ENCODE results near the gene THPO. TPM values are rescaled to one million over a fixed set of nuclear protein-coding genes. Genes with fewer than 3 reads are reported as not detected.
A peak's percentile ranks its signal among the peaks of the same experiment; 100 is the strongest.

Gene THPO
- total RNA-seq, 4 donors from 2014 or later = 0.13 TPM; not detected in 3

- intact Hi-C loops (cut with DNase I) = no loop called here
- WGBS, 2 donors = 88 to 92% methylated on average over 19 to 20 of the region's 20 CpGs
- DNase-seq = no peak
- Histone ChIP-seq H3K4me3 (replicated peaks in 1 of 3) (no peak overlapping the region), H3K4me1 (peaks cover 29 to 44% of the 10 kb centered on the region in 2 donors), H3K27me3 (no peaks in the 10 kb centered on the region), H3K9me3 (no peaks in the 10 kb centered on the region), H3K27ac (peak overlapping the region in 1 of 3 donors; percentile 95), H3K36me3 (peaks cover 74 to 77% of the 10 kb centered on the region in 2 donors)
- TF ChIP-seq, protein P1, sequence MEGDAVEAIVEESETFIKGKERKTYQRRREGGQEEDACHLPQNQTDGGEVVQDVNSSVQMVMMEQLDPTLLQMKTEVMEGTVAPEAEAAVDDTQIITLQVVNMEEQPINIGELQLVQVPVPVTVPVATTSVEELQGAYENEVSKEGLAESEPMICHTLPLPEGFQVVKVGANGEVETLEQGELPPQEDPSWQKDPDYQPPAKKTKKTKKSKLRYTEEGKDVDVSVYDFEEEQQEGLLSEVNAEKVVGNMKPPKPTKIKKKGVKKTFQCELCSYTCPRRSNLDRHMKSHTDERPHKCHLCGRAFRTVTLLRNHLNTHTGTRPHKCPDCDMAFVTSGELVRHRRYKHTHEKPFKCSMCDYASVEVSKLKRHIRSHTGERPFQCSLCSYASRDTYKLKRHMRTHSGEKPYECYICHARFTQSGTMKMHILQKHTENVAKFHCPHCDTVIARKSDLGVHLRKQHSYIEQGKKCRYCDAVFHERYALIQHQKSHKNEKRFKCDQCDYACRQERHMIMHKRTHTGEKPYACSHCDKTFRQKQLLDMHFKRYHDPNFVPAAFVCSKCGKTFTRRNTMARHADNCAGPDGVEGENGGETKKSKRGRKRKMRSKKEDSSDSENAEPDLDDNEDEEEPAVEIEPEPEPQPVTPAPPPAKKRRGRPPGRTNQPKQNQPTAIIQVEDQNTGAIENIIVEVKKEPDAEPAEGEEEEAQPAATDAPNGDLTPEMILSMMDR (IDR thresholded peaks at IDR 0.05) = no peak
- no peak for TF ChIP-seq POLR2A (IDR thresholded peaks at IDR 0.05)
Observed at GRCh38 chr3:184322731-184323487, 55.1 kb downstream of the THPO start.

Small RNAs within 50 kb of the gene (small RNA-seq; reads per million reads assigned to genes)
- 1,532 reads per million, percentile 99 among the genes with 10 or more reads in this experiment for gene SNORD66

Other genes with a start within 250 kb of the THPO start
- gene EIF2B5, start 242.8 kb downstream of the THPO start, total RNA-seq = 10 to 100 TPM; 27.9 to 46.5 (median 42.2) TPM
- gene DVL3, start 222.8 kb downstream of the THPO start, total RNA-seq = 100 to 1,000 TPM in 1 of 4 donors, 10 to 100 TPM in 3; 48.2 to 137 (median 65.3) TPM
- 100 to 1,000 TPM; 180 to 302 (median 212) TPM for gene AP2M1, start 203.4 kb downstream of the THPO start, total RNA-seq
- 10 to 100 TPM; 51.1 to 83.4 (median 72.6) TPM for gene ABCF3, start 192.0 kb downstream of the THPO start, total RNA-seq
- under 1 TPM in 3 of 4 donors, not detected in 1; 0.42 to 0.88 (median 0.45) TPM for gene VWA5B2, start 148.6 kb downstream of the THPO start, total RNA-seq
- gene ALG3, start 129.2 kb downstream of the THPO start, total RNA-seq = 10 to 100 TPM; 49.2 to 87.3 (median 66.8) TPM
- 10 to 100 TPM in 3 of 4 donors, 1 to 10 TPM in 1; 9.4 to 17.1 (median 13.5) TPM for gene EEF1AKMT4, start 128.5 kb downstream of the THPO start, total RNA-seq
- gene CAMK2N2, start 116.7 kb downstream of the THPO start, total RNA-seq = not detected
- gene ECE2, start 102.2 kb downstream of the THPO start, total RNA-seq = not detected
- 100 to 1,000 TPM; 136 to 320 (median 244) TPM for gene PSMD2, start 79.0 kb downstream of the THPO start, total RNA-seq
- 100 to 1,000 TPM; 206 to 418 (median 348) TPM for gene EIF4G1, start 63.6 kb downstream of the THPO start, total RNA-seq
- gene FAM131A, start 40.6 kb downstream of the THPO start, total RNA-seq = 10 to 100 TPM; 19.2 to 35.1 (median 22.5) TPM
- 1 to 10 TPM; 4.3 to 7.6 (median 5.2) TPM for gene CLCN2, start 16.6 kb downstream of the THPO start, total RNA-seq
- gene POLR2H, start 16.5 kb downstream of the THPO start, total RNA-seq = 100 to 1,000 TPM in 1 of 4 donors, 10 to 100 TPM in 3; 58.1 to 113 (median 85.6) TPM
- 10 to 100 TPM in 2 of 4 donors, 1 to 10 TPM in 2; 4.1 to 14.8 (median 8.0) TPM for gene CHRD, start 1.8 kb upstream of the THPO start, total RNA-seq
- 1 to 10 TPM in 2 of 4 donors, under 1 TPM in 2; 0.46 to 2.7 (median 1.1) TPM for gene EPHB3, start 183.6 kb upstream of the THPO start, total RNA-seq

Data from thyroid gland (tissue), 4 donors.